Liver (tissue), 9 donors: ENCODE data around the gene DACH1. TPM values are rescaled to one million over a fixed set of nuclear protein-coding genes. Genes with fewer than 3 reads are reported as not detected.

Source experiments
- DNase-seq: peaks from one replicate; pipeline ENCODE4 v3.0.0-alpha.2; 2017; ENCODE audit warnings: low spot score
- H3K27ac ChIP-seq, 2 donors: one replicate each; pipeline ENCODE4 v1.7.0; 2013; ENCODE audit warnings: inconsistent platforms in 2 of 2, low read length in 2 of 2, control low read depth in 1 of 2, low read depth in 1 of 2, mild to moderate bottlenecking in 1 of 2
- H3K27me3 ChIP-seq, 4 donors: one replicate each; pipeline versions ENCODE4 v1.6.1 to v1.7.0; 2013; ENCODE audit warnings: low read length in 3 of 4, inconsistent platforms in 1 of 4, mild to moderate bottlenecking in 1 of 4, moderate library complexity in 1 of 4; ENCODE audit not compliant: control insufficient read depth in 4 of 4, insufficient read depth in 4 of 4
- H3K36me3 ChIP-seq, 4 donors: one replicate each; pipeline versions ENCODE4 v1.6.1 to v1.7.0; 2013; ENCODE audit warnings: low read length in 3 of 4, mild to moderate bottlenecking in 3 of 4, low read depth in 1 of 4, moderate library complexity in 1 of 4; ENCODE audit not compliant: control insufficient read depth in 4 of 4, insufficient read depth in 3 of 4
- H3K4me1 ChIP-seq, 4 donors: one replicate each; pipeline versions ENCODE4 v1.6.1 to v1.7.0; 2013; ENCODE audit warnings: low read length in 3 of 4, mild to moderate bottlenecking in 3 of 4, moderate library complexity in 1 of 4; ENCODE audit not compliant: control insufficient read depth in 4 of 4, insufficient read depth in 4 of 4
- H3K4me3 ChIP-seq, 3 donors: one replicate each; pipeline versions ENCODE4 v1.6.1 to v1.7.0; 2013; ENCODE audit warnings: low read length in 3 of 3, control low read depth in 1 of 3, low read depth in 1 of 3, mild to moderate bottlenecking in 1 of 3
- H3K9ac ChIP-seq, 2 donors: one replicate each; pipeline ENCODE4 v1.7.0; 2013; ENCODE audit warnings: low read length in 2 of 2, mild to moderate bottlenecking in 2 of 2, moderate library complexity in 2 of 2, control low read depth in 1 of 2, low read depth in 1 of 2
- H3K9me3 ChIP-seq, 4 donors: one replicate each; pipeline versions ENCODE4 v1.6.1 to v1.7.0; 2013; ENCODE audit warnings: low read length in 3 of 4; ENCODE audit not compliant: control insufficient read depth in 4 of 4
- EGR1 ChIP-seq, 2 donors: IDR thresholded peaks; 2 replicates each; pipeline ENCODE4 v1.6.1; 2016 to 2018; ENCODE audit warnings: antibody characterized with exemption in 2 of 2, low read depth in 2 of 2
- FOXA1 ChIP-seq: IDR thresholded peaks from 2 replicates; pipeline ENCODE4 v1.6.1; 2016; ENCODE audit warnings: antibody characterized with exemption
- FOXA2 ChIP-seq: IDR thresholded peaks from 2 replicates; pipeline ENCODE4 v1.6.1; 2016; ENCODE audit warnings: antibody characterized with exemption
- GABPA ChIP-seq, 2 donors: IDR thresholded peaks in 1 of 2; conservative IDR thresholded peaks in 1 of 2; 2 replicates each; pipeline ENCODE4 v1.6.1; 2016; ENCODE audit warnings: antibody characterized with exemption in 2 of 2, mild to moderate bottlenecking in 1 of 2, moderate library complexity in 1 of 2
- HNF4A ChIP-seq, 2 donors: conservative IDR thresholded peaks; 2 replicates each; pipeline ENCODE4 v1.6.1; 2016; ENCODE audit warnings: antibody characterized with exemption in 2 of 2, mild to moderate bottlenecking in 2 of 2
- HNF4G ChIP-seq: IDR thresholded peaks from 2 replicates; pipeline ENCODE4 v1.6.1; 2016; ENCODE audit warnings: antibody characterized with exemption
- JUND ChIP-seq, 2 donors: IDR thresholded peaks; 2 replicates each; pipeline ENCODE4 v1.6.1; 2016; ENCODE audit warnings: antibody characterized with exemption in 2 of 2
- NR2F2 ChIP-seq: IDR thresholded peaks from 2 replicates; pipeline ENCODE4 v1.6.1; 2016; ENCODE audit warnings: antibody characterized with exemption
- RAD21 ChIP-seq, 2 donors: IDR thresholded peaks; 2 replicates each; pipeline ENCODE4 v1.6.1; 2016; ENCODE audit warnings: antibody characterized with exemption in 2 of 2, mild to moderate bottlenecking in 2 of 2
- RXRA ChIP-seq, 2 donors: IDR thresholded peaks; 2 replicates each; pipeline ENCODE4 v1.6.1; 2017 to 2018; ENCODE audit warnings: antibody characterized with exemption in 2 of 2, mild to moderate bottlenecking in 1 of 2
- SP1 ChIP-seq: IDR thresholded peaks from 2 replicates; pipeline ENCODE4 v1.6.1; 2018; ENCODE audit warnings: antibody characterized with exemption, mild to moderate bottlenecking
- TAF1 ChIP-seq: conservative IDR thresholded peaks from 2 replicates; pipeline ENCODE4 v1.6.1; 2016; ENCODE audit warnings: antibody characterized with exemption, mild to moderate bottlenecking
- YY1 ChIP-seq: IDR thresholded peaks from 2 replicates; pipeline ENCODE4 v1.6.1; 2016; ENCODE audit warnings: antibody characterized with exemption, mild to moderate bottlenecking
- WGBS: extraction: QIAGEN DNeasy Blood & Tissue Kit; methylation state at CpG from one replicate; pipeline ENCODE4 v1.1.7; 2013; 5-methylcytosine and 5-hydroxymethylcytosine counted together
- polyA plus RNA-seq, 2 donors: library from polyadenylated mRNA; stranded (reverse) in 1 of 2; unstranded in 1 of 2; fragments of 200-250 nt in 1 of 2; fragments of >200 nt in 1 of 2; fragmentation: Nextera tagmentation in 1 of 2; extraction: Ambion mirVana in 1 of 2; gene quantifications; one replicate each; pipeline versions ENCODE4 v1.2.1 to v1.2.3, GENCODE V29; 2013 to 2015
- total RNA-seq, 2 donors: library from RNA; depleted of rRNA; stranded (reverse); fragments of >200 nt; gene quantifications; one replicate each; pipeline ENCODE4 v1.2.3, GENCODE V29; 2014
- TF ChIP-seq, protein P1 (sequence below): IDR thresholded peaks from 2 replicates; pipeline ENCODE4 v1.6.1; 2016; ENCODE audit warnings: antibody characterized with exemption, mild to moderate bottlenecking
- TF ChIP-seq, protein P2 (sequence below): IDR thresholded peaks from 2 replicates; pipeline ENCODE4 v1.6.1; 2016; ENCODE audit warnings: antibody characterized with exemption
- TF ChIP-seq, protein P3 (sequence below): fragments of 150-350 bp; IDR thresholded peaks from 2 replicates; pipeline ENCODE4 v1.5.1; 2017; ENCODE audit warnings: improper control_type of control experiment, low read depth, low read length; ENCODE audit not compliant: missing input control
- TF ChIP-seq, protein P4 (sequence below): IDR thresholded peaks from 2 replicates; pipeline ENCODE4 v1.6.1; 2016; ENCODE audit warnings: antibody characterized with exemption
- TF ChIP-seq, protein P5 (sequence below): IDR thresholded peaks from 2 replicates; pipeline ENCODE4 v1.6.1; 2016; ENCODE audit warnings: antibody characterized with exemption
- donor health status: healthy.
- donor health status: healthy.
- donor health status: healthy.
- donor health status: healthy.
- donor health status: healthy.

Gene DACH1
- total and polyA plus RNA-seq, 4 donors = 0.28 to 1.9 (median 0.77) TPM

DNA sequence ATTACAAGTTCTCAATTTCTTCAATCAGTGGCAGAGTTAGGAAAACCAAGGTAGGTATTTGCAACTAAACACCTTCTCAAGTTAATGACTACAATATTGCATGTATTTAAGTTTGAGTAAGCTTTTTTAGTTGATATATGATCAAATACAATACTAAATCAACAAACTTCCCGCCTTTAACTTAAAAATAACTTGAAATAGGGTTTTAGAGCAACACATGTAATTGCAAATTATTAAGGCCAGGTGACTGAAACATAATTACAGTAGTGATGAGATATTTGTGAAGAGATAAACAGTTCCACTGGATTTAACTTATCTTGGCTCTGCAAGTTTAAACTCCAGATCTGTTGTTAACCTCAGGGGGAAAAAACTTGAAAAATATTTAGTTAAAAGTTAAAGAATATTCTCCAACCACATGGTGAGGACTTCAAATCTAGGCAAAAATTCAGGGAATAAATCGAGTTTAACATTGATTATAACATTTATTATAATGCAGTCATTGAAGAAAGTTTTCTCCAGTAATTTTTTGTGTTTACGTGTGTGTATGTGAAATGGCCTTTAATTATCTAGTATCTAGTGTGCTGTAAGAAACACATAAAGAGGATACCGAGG is 3.6 kb downstream of the DACH1 start:
- H3K4me3 ChIP-seq = no peak overlapping the region
- no peak overlapping the region for H3K9ac ChIP-seq
- H3K27ac ChIP-seq = no peak overlapping the region
- no peaks in the 10 kb centered on the region for H3K36me3 ChIP-seq
- 39% methylated on average over 4 of the region's 4 CpGs for WGBS
- DNase-seq = no peak
- H3K9me3 ChIP-seq = no peaks in the 10 kb centered on the region
- TF ChIP-seq SP1 (no peak), RXRA (IDR thresholded peaks at IDR 0.05) (no peak)
- TF ChIP-seq, protein P1, sequence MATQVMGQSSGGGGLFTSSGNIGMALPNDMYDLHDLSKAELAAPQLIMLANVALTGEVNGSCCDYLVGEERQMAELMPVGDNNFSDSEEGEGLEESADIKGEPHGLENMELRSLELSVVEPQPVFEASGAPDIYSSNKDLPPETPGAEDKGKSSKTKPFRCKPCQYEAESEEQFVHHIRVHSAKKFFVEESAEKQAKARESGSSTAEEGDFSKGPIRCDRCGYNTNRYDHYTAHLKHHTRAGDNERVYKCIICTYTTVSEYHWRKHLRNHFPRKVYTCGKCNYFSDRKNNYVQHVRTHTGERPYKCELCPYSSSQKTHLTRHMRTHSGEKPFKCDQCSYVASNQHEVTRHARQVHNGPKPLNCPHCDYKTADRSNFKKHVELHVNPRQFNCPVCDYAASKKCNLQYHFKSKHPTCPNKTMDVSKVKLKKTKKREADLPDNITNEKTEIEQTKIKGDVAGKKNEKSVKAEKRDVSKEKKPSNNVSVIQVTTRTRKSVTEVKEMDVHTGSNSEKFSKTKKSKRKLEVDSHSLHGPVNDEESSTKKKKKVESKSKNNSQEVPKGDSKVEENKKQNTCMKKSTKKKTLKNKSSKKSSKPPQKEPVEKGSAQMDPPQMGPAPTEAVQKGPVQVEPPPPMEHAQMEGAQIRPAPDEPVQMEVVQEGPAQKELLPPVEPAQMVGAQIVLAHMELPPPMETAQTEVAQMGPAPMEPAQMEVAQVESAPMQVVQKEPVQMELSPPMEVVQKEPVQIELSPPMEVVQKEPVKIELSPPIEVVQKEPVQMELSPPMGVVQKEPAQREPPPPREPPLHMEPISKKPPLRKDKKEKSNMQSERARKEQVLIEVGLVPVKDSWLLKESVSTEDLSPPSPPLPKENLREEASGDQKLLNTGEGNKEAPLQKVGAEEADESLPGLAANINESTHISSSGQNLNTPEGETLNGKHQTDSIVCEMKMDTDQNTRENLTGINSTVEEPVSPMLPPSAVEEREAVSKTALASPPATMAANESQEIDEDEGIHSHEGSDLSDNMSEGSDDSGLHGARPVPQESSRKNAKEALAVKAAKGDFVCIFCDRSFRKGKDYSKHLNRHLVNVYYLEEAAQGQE = no peak
- TF ChIP-seq, protein P2, sequence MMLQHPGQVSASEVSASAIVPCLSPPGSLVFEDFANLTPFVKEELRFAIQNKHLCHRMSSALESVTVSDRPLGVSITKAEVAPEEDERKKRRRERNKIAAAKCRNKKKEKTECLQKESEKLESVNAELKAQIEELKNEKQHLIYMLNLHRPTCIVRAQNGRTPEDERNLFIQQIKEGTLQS = no peak
- H3K27me3 ChIP-seq = peaks cover 0 to 16% (median 5%) of the 10 kb centered on the region in 4 donors
- H3K4me1 ChIP-seq = peaks cover 13 to 35% (median 27%) of the 10 kb centered on the region in 4 donors

DNA sequence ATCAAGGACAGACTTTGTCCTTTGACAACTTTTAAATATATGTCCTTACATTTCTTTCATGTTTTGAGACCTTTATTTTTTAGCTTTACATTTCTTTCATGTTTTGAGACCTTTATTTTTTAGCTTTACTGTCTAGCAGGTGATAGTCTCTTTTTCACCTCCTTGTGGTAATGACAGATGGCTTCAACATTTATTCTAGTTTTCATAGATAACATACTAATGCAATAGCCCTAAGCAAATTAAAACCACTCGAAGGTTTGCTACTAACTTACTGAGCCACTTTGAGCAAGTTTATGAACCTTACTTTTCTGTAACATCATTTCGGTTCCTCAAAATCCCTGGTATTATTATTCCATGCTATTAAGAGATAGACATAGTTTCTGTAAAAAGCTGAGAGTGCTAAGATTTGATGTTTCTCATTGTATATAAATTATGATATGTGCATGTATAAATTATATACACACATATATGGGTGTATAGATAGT is 4.5 kb downstream of the DACH1 start:
- TF ChIP-seq TAF1 (no peak), RAD21 (IDR thresholded peaks at IDR 0.05) (no peak), NR2F2 (no peak), HNF4G (no peak), YY1 (no peak), SP1 (no peak), HNF4A (conservative IDR thresholded peaks at IDR 0.05) (no peak), FOXA2 (no peak), GABPA (IDR thresholded peaks at IDR 0.05 in 1 of 2, conservative IDR thresholded peaks at IDR 0.05 in 1 of 2) (no peak), RXRA (IDR thresholded peaks at IDR 0.05) (no peak), EGR1 (IDR thresholded peaks at IDR 0.05; ENCODE audit: low read depth in 2 of 2) (no peak), JUND (IDR thresholded peaks at IDR 0.05) (no peak), FOXA1 (no peak)
- TF ChIP-seq, protein P3, sequence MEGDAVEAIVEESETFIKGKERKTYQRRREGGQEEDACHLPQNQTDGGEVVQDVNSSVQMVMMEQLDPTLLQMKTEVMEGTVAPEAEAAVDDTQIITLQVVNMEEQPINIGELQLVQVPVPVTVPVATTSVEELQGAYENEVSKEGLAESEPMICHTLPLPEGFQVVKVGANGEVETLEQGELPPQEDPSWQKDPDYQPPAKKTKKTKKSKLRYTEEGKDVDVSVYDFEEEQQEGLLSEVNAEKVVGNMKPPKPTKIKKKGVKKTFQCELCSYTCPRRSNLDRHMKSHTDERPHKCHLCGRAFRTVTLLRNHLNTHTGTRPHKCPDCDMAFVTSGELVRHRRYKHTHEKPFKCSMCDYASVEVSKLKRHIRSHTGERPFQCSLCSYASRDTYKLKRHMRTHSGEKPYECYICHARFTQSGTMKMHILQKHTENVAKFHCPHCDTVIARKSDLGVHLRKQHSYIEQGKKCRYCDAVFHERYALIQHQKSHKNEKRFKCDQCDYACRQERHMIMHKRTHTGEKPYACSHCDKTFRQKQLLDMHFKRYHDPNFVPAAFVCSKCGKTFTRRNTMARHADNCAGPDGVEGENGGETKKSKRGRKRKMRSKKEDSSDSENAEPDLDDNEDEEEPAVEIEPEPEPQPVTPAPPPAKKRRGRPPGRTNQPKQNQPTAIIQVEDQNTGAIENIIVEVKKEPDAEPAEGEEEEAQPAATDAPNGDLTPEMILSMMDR = no peak
- TF ChIP-seq, protein P2 = no peak
- TF ChIP-seq, protein P4, sequence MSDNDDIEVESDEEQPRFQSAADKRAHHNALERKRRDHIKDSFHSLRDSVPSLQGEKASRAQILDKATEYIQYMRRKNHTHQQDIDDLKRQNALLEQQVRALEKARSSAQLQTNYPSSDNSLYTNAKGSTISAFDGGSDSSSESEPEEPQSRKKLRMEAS = no peak
- TF ChIP-seq, protein P1 = no peak
- TF ChIP-seq, protein P5, sequence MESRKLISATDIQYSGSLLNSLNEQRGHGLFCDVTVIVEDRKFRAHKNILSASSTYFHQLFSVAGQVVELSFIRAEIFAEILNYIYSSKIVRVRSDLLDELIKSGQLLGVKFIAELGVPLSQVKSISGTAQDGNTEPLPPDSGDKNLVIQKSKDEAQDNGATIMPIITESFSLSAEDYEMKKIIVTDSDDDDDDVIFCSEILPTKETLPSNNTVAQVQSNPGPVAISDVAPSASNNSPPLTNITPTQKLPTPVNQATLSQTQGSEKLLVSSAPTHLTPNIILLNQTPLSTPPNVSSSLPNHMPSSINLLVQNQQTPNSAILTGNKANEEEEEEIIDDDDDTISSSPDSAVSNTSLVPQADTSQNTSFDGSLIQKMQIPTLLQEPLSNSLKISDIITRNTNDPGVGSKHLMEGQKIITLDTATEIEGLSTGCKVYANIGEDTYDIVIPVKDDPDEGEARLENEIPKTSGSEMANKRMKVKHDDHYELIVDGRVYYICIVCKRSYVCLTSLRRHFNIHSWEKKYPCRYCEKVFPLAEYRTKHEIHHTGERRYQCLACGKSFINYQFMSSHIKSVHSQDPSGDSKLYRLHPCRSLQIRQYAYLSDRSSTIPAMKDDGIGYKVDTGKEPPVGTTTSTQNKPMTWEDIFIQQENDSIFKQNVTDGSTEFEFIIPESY = no peak
- WGBS = 49% methylated on average over 2 of the region's 2 CpGs
- H3K4me3 ChIP-seq = no peak overlapping the region

More for the DNA sequence above, 4.5 kb downstream of the DACH1 start:
- peaks cover 0 to 12% (median 5%) of the 10 kb centered on the region in 4 donors for H3K27me3 ChIP-seq
- H3K27ac ChIP-seq = no peak overlapping the region
- no peaks in the 10 kb centered on the region for H3K9me3 ChIP-seq
- no peak overlapping the region for H3K9ac ChIP-seq
- no peak for DNase-seq
- peaks cover 13 to 32% (median 27%) of the 10 kb centered on the region in 4 donors for H3K4me1 ChIP-seq
- H3K36me3 ChIP-seq = no peaks in the 10 kb centered on the region
